Stimulated activated memory B cell treated with anti-CD40 and anti-IgM and Interleukin-4, amounts not matched to agents 10 μg/mL and 1 μg/mL and 100 μg/mL, for 72 hours (primary cell): ENCODE data around the gene RPS6KA5.

Experiments used
- ATAC-seq: fragments of 150-1000 bp; cut with Tn5 transposase; 2 replicates; pipeline ENCODE4 v1.10.0; 2021
- H3K27ac Mint-ChIP-seq: one replicate; pipeline ENCODE4 v1.8.0; 2022; ENCODE audit warnings: mild to moderate bottlenecking, mixed read lengths
- H3K27me3 Mint-ChIP-seq: one replicate; pipeline ENCODE4 v1.8.0; 2022; ENCODE audit warnings: mixed read lengths
- H3K36me3 Mint-ChIP-seq: one replicate; pipeline ENCODE4 v1.8.0; 2022; ENCODE audit warnings: mixed read lengths
- H3K4me1 Mint-ChIP-seq: one replicate; pipeline ENCODE4 v1.8.0; 2022; ENCODE audit warnings: mixed read lengths
- H3K4me3 Mint-ChIP-seq: one replicate; pipeline ENCODE4 v1.8.0; 2022; ENCODE audit warnings: mild to moderate bottlenecking, moderate library complexity, mixed read lengths
- H3K9me3 Mint-ChIP-seq: one replicate; pipeline ENCODE4 v1.8.0; 2022; ENCODE audit warnings: mixed read lengths

Gene RPS6KA5

DNA sequence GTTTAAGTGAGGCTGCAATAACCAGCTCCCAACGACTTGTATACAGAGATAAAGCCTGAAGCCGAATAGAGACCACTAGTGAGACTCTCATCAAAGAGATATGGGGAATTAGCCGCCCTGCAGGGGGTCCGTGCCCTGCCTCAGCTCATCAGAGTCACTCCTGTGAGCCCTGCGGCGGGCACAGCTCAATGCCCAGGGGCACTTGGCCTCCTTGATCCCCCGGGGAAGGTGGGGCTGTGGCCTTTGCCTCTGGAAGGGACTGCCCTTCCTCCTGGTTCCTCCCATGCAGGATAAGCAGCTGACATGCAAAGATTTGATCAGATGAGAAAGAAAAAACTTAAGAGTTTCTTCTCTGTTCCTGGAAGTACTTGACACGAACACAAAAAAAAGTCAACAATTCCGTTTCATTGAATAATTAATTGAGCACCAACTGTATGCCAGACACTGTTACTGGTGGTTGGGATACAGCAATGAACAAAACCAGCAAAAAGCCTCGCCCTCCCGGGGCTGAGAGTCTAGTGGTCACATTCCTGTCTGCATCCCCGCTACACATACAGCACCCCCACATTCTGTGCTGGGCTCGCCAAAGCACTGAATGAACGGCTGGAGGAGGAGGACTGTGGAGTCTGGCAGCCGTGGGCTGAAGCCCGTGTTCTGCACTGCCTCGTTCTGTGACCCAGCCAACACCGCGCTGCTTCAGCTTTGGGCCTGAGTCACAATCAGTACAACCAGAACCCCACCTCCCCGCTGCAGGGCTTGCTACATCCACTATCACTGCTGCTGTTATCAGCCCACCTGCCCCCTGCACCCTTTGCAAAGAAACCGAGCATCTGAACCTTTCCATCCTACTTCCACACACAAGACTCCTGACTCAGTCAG, 254.5 kb downstream of the RPS6KA5 start:
- H3K4me1 Mint-ChIP-seq: no peaks in the 10 kb centered on the region
- no peak overlapping the region for H3K4me3 Mint-ChIP-seq
- peaks cover 10% of the 10 kb centered on the region for H3K27me3 Mint-ChIP-seq
- H3K36me3 Mint-ChIP-seq: no peaks in the 10 kb centered on the region
- ATAC-seq: no peak
- no peak overlapping the region for H3K27ac Mint-ChIP-seq
- no peaks in the 10 kb centered on the region for H3K9me3 Mint-ChIP-seq

DNA sequence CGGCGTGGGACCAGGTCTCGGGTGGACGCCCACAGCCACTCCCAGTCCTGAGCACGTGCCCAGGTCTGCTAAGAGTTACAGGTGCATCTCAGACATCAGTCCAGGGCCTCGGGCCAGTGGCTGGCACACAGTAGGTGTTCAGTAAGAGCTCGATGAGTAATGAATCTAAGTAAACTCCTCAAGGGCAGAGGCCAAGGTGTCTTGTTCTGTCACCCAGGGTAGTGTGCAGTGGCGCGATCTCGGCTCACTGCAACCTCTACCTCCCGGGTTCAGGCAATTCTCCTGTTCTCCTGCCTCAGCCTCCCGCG, 255.4 kb downstream of the RPS6KA5 start:
- no peaks in the 10 kb centered on the region for H3K36me3 Mint-ChIP-seq
- ATAC-seq: no peak
- H3K4me1 Mint-ChIP-seq: no peaks in the 10 kb centered on the region
- H3K4me3 Mint-ChIP-seq: no peak overlapping the region
- peaks cover 18% of the 10 kb centered on the region for H3K27me3 Mint-ChIP-seq
- no peaks in the 10 kb centered on the region for H3K9me3 Mint-ChIP-seq
- no peak overlapping the region for H3K27ac Mint-ChIP-seq

DNA sequence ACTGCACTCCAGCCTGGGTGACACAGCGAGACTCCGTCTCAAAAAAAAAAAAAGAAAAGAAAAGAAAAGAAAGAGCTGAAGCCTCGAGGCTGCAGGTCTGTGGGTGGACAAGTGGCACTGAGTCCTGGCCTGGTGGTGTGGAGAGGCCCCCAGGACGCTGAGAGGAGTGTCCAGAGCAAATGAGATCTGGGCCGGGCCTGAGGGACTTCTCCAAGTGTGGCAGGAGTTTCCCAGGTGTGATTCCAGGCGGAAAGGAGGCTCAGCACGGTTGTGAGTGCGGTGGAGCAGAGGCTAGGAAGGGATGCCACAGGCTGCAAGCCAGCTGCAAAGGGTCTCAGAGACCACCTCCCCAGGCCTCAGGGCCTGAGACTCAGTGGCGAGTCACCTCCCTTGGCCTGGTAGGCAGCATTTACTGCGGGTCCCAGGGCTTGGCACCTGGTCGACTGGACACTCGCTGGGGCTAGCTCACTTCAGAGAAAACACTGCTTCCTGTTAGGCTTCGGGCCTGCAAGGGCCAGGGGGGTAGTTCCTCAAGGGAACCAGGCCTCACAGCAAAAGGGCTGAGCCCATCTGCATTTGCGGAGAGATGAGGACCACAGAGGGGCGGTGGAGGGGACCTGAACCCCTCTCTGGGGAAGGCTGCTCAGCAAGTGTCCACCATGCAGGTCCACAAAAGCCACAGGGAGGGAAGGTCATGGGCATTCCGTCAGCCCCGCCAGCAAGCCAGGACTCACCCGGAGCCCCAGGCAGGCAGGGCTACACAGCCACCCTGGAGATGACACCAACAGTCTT, 256.0 kb downstream of the RPS6KA5 start:
- Mint-ChIP-seq H3K27ac (no peak overlapping the region), H3K9me3 (no peaks in the 10 kb centered on the region), H3K4me1 (no peaks in the 10 kb centered on the region), H3K36me3 (no peaks in the 10 kb centered on the region), H3K27me3 (peaks cover 24% of the 10 kb centered on the region), H3K4me3 (no peak overlapping the region)
- ATAC-seq: no peak

DNA sequence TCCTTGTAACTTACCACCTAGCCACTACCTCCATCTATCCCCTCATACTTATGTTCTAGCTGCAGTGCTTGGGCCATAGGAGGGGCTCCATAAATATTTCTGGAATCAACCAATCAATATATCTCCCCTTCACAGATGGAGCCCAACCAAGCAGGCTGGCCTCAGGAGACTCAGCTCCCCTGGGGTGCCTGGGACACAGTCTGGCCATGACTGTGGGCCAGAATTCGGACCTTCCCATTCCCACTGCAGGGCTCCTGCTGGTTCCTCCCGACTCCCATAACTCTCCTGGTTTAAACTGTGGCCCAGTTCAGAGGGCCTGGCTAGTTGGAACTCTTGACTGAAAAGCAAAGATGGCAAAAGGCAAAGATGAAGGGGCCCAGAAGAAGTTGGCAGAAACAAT, 257.2 kb downstream of the RPS6KA5 start:
- H3K4me1 Mint-ChIP-seq: no peaks in the 10 kb centered on the region
- H3K27me3 Mint-ChIP-seq: peaks cover 33% of the 10 kb centered on the region
- no peaks in the 10 kb centered on the region for H3K36me3 Mint-ChIP-seq
- H3K9me3 Mint-ChIP-seq: no peaks in the 10 kb centered on the region
- no peak overlapping the region for H3K27ac Mint-ChIP-seq
- H3K4me3 Mint-ChIP-seq: no peak overlapping the region
- no peak for ATAC-seq

DNA sequence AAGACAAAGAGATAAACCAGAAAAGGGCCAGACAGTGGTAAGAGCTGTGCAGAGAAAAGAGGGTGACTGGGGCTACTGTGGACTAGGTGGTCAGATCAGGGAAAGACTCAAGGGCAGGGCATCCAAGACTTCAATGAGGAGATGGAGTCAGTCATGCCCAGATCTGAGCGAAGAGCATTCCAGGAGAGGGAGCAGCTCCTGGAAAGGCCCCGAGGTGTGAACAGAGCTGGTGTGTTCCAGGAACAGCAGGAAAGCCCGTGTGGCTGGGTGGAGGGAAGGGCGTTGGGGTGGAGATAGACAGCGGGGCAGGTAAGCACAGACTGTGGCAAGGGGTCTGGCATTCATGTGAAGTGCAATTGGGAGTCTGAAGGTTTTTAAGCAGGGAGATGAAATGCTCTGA, 261.0 kb downstream of the RPS6KA5 start:
- H3K36me3 Mint-ChIP-seq: no peaks in the 10 kb centered on the region
- no peak overlapping the region for H3K27ac Mint-ChIP-seq
- H3K27me3 Mint-ChIP-seq: peaks cover 44% of the 10 kb centered on the region
- H3K4me1 Mint-ChIP-seq: no peaks in the 10 kb centered on the region
- H3K9me3 Mint-ChIP-seq: no peaks in the 10 kb centered on the region
- ATAC-seq: no peak
- H3K4me3 Mint-ChIP-seq: no peak overlapping the region

DNA sequence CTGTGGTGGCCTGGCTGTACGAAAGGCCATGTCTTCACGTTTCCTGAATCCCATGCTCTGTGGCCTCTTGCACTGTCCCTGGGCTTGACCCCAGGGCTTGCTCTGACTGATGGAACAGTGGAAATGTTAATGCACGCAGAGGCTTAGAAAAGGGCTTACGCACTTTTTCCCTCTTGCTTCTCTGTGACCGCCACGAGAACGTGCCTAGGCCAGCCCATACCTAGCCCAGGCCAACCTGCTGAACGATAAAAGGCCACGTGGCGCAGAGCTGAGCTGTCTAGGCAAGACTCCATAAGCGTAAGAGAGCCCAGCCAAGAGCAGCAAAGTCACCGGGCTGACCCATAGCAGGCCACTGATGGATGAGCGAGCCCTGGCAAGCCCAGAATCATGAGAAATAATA, 262.5 kb downstream of the RPS6KA5 start:
- no peaks in the 10 kb centered on the region for H3K36me3 Mint-ChIP-seq
- H3K27ac Mint-ChIP-seq: no peak overlapping the region
- H3K9me3 Mint-ChIP-seq: no peaks in the 10 kb centered on the region
- H3K4me1 Mint-ChIP-seq: no peaks in the 10 kb centered on the region
- H3K4me3 Mint-ChIP-seq: no peak overlapping the region
- H3K27me3 Mint-ChIP-seq: peaks cover 45% of the 10 kb centered on the region
- no peak for ATAC-seq
